HG03439 (cell line): ENCODE data around the gene MTX1.
A peak's percentile ranks its signal among the peaks of the same experiment; 100 is the strongest.

ENCODE experiments used
- ATAC-seq: cut with Tn5 transposase; IDR thresholded peaks from one replicate; pipeline ENCODE4 v1.9.1; 2021; ENCODE audit warnings: mild to moderate bottlenecking, moderate library complexity; ENCODE audit not compliant: unreplicated experiment

Gene MTX1

GRCh38 chr1:155255243-155256007, 46.9 kb downstream of the MTX1 start, which contains the start of gene ENTREP3:
ENTREP3 (minus strand) TSS chr1:155255483; CDS start chr1:155254877, 606 bp downstream.
- no peak for ATAC-seq

- no peak for ATAC-seq
These were observed 47.8 kb downstream of the MTX1 start for GRCh38 chr1:155256058-155256852.

- ATAC-seq, result no peak
These were observed 51.8 kb downstream of the MTX1 start for GRCh38 chr1:155260276-155260675.

- ATAC-seq, result no peak
These were observed 53.0 kb downstream of the MTX1 start for GRCh38 chr1:155261493-155261851.

GRCh38 chr1:155261852-155262673, 53.6 kb downstream of the MTX1 start, which contains the start of gene SCAMP3:
SCAMP3 (minus strand) TSS chr1:155262360; CDS start chr1:155262151, 209 bp downstream.
- ATAC-seq, result peak; percentile 88

- ATAC-seq, result no peak
These were observed 54.6 kb downstream of the MTX1 start for GRCh38 chr1:155263067-155263466.
